GM23338 (cell line): Measurements from ENCODE around the gene CDYL.

Source experiments
- CREB1 ChIP-seq: fragments of 250-450 bp; sonication (Bioruptor Pico); IDR thresholded peaks from 2 replicates; pipeline ENCODE4 v1.5.0; 2020; ENCODE audit warnings: low read depth, mild to moderate bottlenecking, moderate library complexity
- EZH2 ChIP-seq: fragments of 200-600 bp; sonication (generic); IDR thresholded peaks from one replicate; pipeline ENCODE4 v1.8.0; 2017; ENCODE audit warnings: antibody characterized with exemption, mild to moderate bottlenecking, low read depth; ENCODE audit not compliant: unreplicated experiment
- EZH2phosphoT487 ChIP-seq: fragments of 200-600 bp; sonication (generic); IDR thresholded peaks from one replicate; pipeline ENCODE4 v1.8.1; 2018; ENCODE audit warnings: antibody characterized with exemption; ENCODE audit not compliant: unreplicated experiment
- JUNB ChIP-seq: IDR thresholded peaks from one replicate; pipeline ENCODE4 v1.6.1; 2016; ENCODE audit warnings: antibody characterized with exemption; ENCODE audit not compliant: unreplicated experiment
- POLR2AphosphoS5 ChIP-seq: IDR thresholded peaks from 2 replicates; pipeline ENCODE4 v1.6.1; 2016; ENCODE audit warnings: antibody characterized with exemption, low read depth
- STAT1 ChIP-seq: IDR thresholded peaks from one replicate; pipeline ENCODE4 v1.6.1; 2016; ENCODE audit warnings: antibody characterized with exemption; ENCODE audit not compliant: unreplicated experiment
- ZNF114 ChIP-seq: fragments of 250-450 bp; sonication (Bioruptor Pico); IDR thresholded peaks from 2 replicates; pipeline ENCODE4 v1.5.0; 2020; ENCODE audit warnings: mild to moderate bottlenecking, moderate library complexity
- ZNF331 ChIP-seq: fragments of 250-450 bp; sonication (Bioruptor Pico); IDR thresholded peaks from 2 replicates; pipeline ENCODE4 v1.5.0; 2020; ENCODE audit warnings: low read depth, mild to moderate bottlenecking, moderate library complexity
- TF ChIP-seq, protein P1 (sequence below), 2 experiments: fragments of 200-600 bp in 1 of 2; sonication (generic) in 1 of 2; conservative IDR thresholded peaks; 2 replicates each; pipeline versions ENCODE4 v1.5.1 to v1.6.1; 2016 to 2017; ENCODE audit warnings: antibody characterized with exemption in 2 of 2, low read depth in 2 of 2, mild to moderate bottlenecking in 2 of 2, moderate library complexity in 1 of 2
- TF ChIP-seq, protein P2 (sequence below): IDR thresholded peaks from one replicate; pipeline ENCODE4 v1.6.1; 2018; ENCODE audit warnings: antibody characterized with exemption; ENCODE audit not compliant: unreplicated experiment
- TF ChIP-seq, protein P3 (sequence below): fragments of 250-450 bp; sonication (Bioruptor Pico); IDR thresholded peaks from 2 replicates; pipeline ENCODE4 v1.5.0; 2020; ENCODE audit warnings: mild to moderate bottlenecking, moderate library complexity
- TF ChIP-seq, protein P4 (sequence below): IDR thresholded peaks from 2 replicates; pipeline ENCODE4 v1.6.1; 2016; ENCODE audit warnings: antibody characterized with exemption

DNA sequence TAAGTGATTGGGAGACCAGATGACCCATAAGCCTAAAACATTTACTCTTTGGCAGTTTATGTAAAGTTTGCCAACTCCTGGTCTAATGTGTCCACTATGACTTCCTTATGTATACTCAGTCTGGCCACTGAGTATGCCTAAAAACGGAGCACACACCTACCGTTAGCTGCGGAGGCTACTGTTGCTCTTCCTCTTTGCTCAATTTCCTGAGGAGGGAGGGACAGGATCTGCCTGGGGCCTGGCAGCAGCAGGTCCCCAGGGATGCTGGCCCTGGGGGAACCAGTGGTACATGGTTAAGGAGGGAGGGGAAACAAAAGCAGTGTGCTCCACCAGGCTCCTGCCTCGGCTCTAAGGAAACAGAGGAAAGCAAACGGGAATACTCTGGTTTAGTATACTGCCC is 113.5 kb downstream of the CDYL start:
- TF ChIP-seq, protein P1, sequence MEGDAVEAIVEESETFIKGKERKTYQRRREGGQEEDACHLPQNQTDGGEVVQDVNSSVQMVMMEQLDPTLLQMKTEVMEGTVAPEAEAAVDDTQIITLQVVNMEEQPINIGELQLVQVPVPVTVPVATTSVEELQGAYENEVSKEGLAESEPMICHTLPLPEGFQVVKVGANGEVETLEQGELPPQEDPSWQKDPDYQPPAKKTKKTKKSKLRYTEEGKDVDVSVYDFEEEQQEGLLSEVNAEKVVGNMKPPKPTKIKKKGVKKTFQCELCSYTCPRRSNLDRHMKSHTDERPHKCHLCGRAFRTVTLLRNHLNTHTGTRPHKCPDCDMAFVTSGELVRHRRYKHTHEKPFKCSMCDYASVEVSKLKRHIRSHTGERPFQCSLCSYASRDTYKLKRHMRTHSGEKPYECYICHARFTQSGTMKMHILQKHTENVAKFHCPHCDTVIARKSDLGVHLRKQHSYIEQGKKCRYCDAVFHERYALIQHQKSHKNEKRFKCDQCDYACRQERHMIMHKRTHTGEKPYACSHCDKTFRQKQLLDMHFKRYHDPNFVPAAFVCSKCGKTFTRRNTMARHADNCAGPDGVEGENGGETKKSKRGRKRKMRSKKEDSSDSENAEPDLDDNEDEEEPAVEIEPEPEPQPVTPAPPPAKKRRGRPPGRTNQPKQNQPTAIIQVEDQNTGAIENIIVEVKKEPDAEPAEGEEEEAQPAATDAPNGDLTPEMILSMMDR (conservative IDR thresholded peaks at IDR 0.05; ENCODE audit: low read depth in 2 of 2), result no peak
- no peak for TF ChIP-seq POLR2AphosphoS5
- TF ChIP-seq, protein P2, sequence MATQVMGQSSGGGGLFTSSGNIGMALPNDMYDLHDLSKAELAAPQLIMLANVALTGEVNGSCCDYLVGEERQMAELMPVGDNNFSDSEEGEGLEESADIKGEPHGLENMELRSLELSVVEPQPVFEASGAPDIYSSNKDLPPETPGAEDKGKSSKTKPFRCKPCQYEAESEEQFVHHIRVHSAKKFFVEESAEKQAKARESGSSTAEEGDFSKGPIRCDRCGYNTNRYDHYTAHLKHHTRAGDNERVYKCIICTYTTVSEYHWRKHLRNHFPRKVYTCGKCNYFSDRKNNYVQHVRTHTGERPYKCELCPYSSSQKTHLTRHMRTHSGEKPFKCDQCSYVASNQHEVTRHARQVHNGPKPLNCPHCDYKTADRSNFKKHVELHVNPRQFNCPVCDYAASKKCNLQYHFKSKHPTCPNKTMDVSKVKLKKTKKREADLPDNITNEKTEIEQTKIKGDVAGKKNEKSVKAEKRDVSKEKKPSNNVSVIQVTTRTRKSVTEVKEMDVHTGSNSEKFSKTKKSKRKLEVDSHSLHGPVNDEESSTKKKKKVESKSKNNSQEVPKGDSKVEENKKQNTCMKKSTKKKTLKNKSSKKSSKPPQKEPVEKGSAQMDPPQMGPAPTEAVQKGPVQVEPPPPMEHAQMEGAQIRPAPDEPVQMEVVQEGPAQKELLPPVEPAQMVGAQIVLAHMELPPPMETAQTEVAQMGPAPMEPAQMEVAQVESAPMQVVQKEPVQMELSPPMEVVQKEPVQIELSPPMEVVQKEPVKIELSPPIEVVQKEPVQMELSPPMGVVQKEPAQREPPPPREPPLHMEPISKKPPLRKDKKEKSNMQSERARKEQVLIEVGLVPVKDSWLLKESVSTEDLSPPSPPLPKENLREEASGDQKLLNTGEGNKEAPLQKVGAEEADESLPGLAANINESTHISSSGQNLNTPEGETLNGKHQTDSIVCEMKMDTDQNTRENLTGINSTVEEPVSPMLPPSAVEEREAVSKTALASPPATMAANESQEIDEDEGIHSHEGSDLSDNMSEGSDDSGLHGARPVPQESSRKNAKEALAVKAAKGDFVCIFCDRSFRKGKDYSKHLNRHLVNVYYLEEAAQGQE, result no peak
- no peak for TF ChIP-seq EZH2phosphoT487
- TF ChIP-seq, protein P3, sequence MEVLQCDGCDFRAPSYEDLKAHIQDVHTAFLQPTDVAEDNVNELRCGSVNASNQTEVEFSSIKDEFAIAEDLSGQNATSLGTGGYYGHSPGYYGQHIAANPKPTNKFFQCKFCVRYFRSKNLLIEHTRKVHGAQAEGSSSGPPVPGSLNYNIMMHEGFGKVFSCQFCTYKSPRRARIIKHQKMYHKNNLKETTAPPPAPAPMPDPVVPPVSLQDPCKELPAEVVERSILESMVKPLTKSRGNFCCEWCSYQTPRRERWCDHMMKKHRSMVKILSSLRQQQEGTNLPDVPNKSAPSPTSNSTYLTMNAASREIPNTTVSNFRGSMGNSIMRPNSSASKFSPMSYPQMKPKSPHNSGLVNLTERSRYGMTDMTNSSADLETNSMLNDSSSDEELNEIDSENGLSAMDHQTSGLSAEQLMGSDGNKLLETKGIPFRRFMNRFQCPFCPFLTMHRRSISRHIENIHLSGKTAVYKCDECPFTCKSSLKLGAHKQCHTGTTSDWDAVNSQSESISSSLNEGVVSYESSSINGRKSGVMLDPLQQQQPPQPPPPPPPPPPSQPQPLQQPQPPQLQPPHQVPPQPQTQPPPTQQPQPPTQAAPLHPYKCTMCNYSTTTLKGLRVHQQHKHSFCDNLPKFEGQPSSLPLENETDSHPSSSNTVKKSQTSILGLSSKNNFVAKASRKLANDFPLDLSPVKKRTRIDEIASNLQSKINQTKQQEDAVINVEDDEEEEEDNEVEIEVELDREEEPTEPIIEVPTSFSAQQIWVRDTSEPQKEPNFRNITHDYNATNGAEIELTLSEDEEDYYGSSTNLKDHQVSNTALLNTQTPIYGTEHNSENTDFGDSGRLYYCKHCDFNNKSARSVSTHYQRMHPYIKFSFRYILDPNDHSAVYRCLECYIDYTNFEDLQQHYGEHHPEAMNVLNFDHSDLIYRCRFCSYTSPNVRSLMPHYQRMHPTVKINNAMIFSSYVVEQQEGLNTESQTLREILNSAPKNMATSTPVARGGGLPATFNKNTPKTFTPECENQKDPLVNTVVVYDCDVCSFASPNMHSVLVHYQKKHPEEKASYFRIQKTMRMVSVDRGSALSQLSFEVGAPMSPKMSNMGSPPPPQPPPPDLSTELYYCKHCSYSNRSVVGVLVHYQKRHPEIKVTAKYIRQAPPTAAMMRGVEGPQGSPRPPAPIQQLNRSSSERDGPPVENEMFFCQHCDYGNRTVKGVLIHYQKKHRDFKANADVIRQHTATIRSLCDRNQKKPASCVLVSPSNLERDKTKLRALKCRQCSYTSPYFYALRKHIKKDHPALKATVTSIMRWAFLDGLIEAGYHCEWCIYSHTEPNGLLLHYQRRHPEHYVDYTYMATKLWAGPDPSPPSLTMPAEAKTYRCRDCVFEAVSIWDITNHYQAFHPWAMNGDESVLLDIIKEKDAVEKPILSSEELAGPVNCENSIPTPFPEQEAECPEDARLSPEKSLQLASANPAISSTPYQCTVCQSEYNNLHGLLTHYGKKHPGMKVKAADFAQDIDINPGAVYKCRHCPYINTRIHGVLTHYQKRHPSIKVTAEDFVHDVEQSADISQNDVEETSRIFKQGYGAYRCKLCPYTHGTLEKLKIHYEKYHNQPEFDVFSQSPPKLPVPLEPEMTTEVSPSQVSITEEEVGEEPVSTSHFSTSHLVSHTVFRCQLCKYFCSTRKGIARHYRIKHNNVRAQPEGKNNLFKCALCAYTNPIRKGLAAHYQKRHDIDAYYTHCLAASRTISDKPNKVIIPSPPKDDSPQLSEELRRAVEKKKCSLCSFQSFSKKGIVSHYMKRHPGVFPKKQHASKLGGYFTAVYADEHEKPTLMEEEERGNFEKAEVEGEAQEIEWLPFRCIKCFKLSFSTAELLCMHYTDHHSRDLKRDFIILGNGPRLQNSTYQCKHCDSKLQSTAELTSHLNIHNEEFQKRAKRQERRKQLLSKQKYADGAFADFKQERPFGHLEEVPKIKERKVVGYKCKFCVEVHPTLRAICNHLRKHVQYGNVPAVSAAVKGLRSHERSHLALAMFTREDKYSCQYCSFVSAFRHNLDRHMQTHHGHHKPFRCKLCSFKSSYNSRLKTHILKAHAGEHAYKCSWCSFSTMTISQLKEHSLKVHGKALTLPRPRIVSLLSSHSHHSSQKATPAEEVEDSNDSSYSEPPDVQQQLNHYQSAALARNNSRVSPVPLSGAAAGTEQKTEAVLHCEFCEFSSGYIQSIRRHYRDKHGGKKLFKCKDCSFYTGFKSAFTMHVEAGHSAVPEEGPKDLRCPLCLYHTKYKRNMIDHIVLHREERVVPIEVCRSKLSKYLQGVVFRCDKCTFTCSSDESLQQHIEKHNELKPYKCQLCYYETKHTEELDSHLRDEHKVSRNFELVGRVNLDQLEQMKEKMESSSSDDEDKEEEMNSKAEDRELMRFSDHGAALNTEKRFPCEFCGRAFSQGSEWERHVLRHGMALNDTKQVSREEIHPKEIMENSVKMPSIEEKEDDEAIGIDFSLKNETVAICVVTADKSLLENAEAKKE, result no peak
- TF ChIP-seq CREB1 (CRISPR knock-in tag), result no peak
- TF ChIP-seq ZNF114 (CRISPR knock-in tag), result no peak
- TF ChIP-seq EZH2, result no peak
- TF ChIP-seq, protein P4, sequence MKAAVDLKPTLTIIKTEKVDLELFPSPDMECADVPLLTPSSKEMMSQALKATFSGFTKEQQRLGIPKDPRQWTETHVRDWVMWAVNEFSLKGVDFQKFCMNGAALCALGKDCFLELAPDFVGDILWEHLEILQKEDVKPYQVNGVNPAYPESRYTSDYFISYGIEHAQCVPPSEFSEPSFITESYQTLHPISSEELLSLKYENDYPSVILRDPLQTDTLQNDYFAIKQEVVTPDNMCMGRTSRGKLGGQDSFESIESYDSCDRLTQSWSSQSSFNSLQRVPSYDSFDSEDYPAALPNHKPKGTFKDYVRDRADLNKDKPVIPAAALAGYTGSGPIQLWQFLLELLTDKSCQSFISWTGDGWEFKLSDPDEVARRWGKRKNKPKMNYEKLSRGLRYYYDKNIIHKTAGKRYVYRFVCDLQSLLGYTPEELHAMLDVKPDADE, result no peak
- no peak for TF ChIP-seq JUNB
- no peak for TF ChIP-seq STAT1
- no peak for TF ChIP-seq ZNF331
